Gastrocnemius medialis (tissue), 4 donors: ENCODE results near the gene PRELP.

Experiments
- CTCF ChIP-seq, 5 experiments: fragments of 450-650 bp in 3 of 5; fragments of 200-600 bp in 2 of 5; sonication (generic) in 2 of 5; IDR thresholded peaks in 4 of 5; conservative IDR thresholded peaks in 1 of 5; 1 replicate in 4 of 5; 2 replicates in 1 of 5; pipeline ENCODE4 v1.5.1; 2016 to 2019; ENCODE audit warnings: antibody characterized with exemption in 5 of 5, mild to moderate bottlenecking in 3 of 5, moderate library complexity in 3 of 5
- POLR2A ChIP-seq, 2 donors: fragments of 450-650 bp; IDR thresholded peaks; one replicate each; pipeline ENCODE4 v1.6.1; 2017; ENCODE audit warnings: antibody characterized with exemption in 2 of 2, mild to moderate bottlenecking in 2 of 2, moderate library complexity in 2 of 2

GRCh38 chr1:203488539-203488938 is 12.9 kb downstream of the PRELP start:
- no peak for TF ChIP-seq CTCF (IDR thresholded peaks at IDR 0.05 in 4 of 5, conservative IDR thresholded peaks at IDR 0.05 in 1 of 5)
- no peak for TF ChIP-seq POLR2A (IDR thresholded peaks at IDR 0.05)
